ENCODE results near the gene HOXC6. TPM values are rescaled to one million over a fixed set of nuclear protein-coding genes. Genes with fewer than 3 reads are reported as not detected.

HOXC6 gene
- total RNA-seq, 1 donor from 2014 or later = 2.7 TPM

GRCh38 chr12:53996240-53997203 lies 31.7 kb upstream of the HOXC6 start:
- H3K4me3 ChIP-seq (ENCODE audit: low read depth, low read length) = peak overlapping the region; percentile 84
- TF ChIP-seq CTCF (conservative IDR thresholded peaks at IDR 0.05; ENCODE audit: low read depth, low read length) = no peak
- DNase-seq (ENCODE audit: low read depth) = no peak

DNA sequence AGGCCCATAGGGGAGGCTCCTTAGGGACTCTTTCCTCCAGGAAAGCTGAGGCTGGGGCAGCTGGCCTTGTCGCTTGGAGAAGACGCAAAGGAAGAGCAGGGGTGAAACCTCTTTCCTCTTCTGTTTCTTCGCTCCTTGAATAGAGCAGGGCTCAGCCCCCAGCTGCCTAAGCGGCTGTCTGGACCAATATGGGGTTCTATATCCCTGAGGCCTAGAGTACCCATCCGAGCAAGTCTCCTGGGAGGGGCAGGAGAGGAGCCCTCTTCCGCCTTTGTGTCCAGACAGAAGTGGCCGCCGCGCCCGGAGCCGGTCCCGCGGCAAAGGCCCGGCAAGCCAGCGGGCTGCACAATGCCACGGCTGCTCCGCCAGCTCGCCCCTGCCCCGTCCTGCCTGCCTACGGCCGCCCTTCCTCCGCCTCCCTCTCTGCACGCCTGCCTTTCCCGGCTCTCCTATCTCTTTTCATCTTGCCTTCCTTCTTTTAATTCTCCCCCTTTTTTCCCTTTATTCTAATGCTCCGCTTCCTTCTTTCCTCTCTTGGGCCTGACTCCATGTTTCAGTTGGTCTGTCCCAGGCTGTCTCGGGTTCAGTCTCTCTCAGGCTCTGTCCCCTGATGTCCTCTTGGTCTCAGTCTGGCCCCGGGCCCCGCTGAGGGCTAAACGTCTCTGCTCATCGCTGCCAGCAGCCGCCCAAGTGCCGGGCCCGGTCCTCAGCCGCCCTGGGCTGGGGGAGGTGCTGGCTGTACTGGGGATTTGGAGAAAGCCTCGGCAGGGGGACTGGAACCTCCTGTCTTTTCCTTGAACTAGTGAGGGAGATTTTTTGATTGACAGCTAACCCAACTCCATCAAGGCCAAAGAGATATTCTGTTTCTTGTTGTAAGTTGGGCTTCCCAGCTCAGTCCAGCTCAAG lies 30.8 kb upstream of the HOXC6 start:
- DNase-seq (ENCODE audit: low read depth) = no peak
- TF ChIP-seq CTCF (conservative IDR thresholded peaks at IDR 0.05; ENCODE audit: low read depth, low read length) = no peak
- peak overlapping the region; percentile 84 for H3K4me3 ChIP-seq (ENCODE audit: low read depth, low read length)

DNA sequence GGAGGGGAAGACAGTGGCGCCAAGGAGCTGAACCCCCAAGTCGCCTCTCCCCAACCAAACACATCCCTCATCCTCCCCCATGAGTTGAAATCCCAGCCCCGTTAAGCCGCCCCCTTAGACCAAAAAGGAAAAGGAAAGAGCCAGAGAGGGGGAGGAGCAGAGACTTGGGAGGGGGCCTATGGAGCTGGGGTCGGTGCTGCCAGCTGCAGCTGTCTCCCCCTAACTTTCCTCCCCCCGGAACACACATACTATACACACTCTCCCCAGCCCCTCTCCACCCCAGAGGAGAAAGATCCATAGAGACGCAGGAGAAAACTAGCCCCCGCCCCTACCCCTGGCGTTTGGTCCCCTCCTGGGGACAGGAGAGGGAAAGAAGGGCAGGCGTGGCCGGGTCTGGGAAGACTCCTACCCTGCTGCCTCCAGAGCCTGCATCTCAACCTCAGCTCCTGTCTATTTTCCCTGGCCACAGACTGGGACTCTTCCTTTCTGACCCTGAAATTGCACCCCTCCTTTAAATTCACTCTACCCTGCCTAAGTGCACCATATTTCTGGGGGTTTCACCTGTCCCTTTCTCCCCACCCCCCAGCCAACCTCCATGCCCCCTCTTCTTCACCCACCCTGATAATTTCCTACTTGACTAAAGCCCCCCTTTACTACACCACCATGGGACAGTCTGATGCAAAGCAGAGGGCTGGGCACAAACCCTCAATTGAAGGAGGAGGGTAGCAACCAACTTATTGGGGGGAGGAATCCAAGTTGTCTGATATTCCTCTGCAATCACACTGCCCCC lies 29.9 kb upstream of the HOXC6 start:
- DNase-seq (ENCODE audit: low read depth) = no peak
- TF ChIP-seq CTCF (conservative IDR thresholded peaks at IDR 0.05; ENCODE audit: low read depth, low read length) = no peak
- peak overlapping the region; percentile 84 for H3K4me3 ChIP-seq (ENCODE audit: low read depth, low read length)

DNA sequence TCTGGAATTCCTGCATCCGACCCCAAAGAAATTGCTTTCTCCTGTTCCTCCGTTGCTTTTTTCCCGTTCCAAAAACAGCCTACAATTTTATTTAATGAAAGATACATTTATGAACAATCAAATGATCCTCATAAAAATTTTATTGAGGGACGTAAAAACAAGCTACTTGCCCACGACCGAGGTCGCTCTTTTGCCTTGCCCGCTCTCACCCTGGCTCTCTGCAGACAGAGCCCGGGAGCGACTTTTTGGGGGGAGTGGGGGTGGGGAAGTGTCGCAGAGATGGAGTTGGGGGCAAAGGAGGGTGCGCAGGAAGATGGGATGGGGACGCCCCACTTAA lies 29.4 kb upstream of the HOXC6 start:
- DNase-seq (ENCODE audit: low read depth) = no peak
- H3K4me3 ChIP-seq (ENCODE audit: low read depth, low read length) = peak overlapping the region; percentile 84
- TF ChIP-seq CTCF (conservative IDR thresholded peaks at IDR 0.05; ENCODE audit: low read depth, low read length) = no peak

DNA sequence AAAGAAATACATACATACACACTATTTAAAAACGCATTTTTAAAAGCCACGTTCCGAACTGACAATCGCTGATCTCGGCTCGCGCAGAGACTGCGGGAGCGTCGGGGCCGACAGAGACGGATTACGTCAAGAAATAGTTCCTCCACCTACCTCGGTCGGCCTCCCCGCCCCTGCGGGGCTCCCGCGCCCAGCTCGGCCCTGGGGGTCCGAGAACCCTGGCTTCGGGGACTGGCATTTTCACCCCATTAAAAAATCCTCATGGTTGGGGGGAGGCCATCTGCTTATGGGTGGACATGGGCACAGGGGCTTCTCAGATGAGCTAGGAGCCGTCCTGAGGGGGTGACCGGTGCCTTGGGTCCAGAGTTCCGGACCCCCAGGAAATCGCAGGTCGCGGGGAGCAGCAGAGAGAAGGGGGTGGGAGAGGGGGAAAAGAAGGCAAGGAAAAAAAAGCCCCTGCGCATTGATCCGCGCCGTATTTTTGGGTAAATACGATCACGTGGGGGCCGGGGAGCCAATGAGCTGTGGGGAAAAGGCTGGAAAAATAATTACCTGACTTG lies 28.6 kb upstream of the HOXC6 start:
- no peak for DNase-seq (ENCODE audit: low read depth)
- H3K4me3 ChIP-seq (ENCODE audit: low read depth, low read length) = peak overlapping the region; percentile 84
- TF ChIP-seq CTCF (conservative IDR thresholded peaks at IDR 0.05; ENCODE audit: low read depth, low read length) = no peak

Measured in epithelial cell of proximal tubule (primary cell).